ENCODE results near the gene MAPK14. TPM values are rescaled to one million over a fixed set of nuclear protein-coding genes. Genes with fewer than 3 reads are reported as not detected.

The MAPK14 gene
- total and polyA plus RNA-seq, 2 donors (not counting 1 experiment from before 2014, with no cell fraction given) = 55.9 to 57.8 TPM

DNA sequence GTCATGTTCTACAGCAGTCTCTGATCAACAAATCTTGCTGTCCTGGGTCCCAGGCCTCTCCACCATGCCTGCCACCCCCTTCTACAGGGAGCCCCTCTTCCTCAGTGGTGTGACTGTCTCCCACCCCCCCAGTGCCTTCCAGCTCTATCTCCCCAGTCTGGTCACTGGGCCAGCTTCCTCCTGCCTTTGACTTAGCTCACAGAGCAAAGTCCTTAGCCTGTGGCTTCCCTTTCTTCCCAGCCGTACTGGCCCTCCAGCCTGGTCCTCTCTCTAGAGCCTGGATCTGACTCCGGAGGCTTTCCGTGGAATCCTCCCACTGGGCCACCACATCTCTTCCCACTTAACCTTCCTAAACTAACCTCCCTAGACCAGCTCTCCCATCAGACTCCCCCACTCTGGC is 119.7 kb downstream of the MAPK14 start:
- Histone ChIP-seq H3K27ac (ENCODE audit: insufficient read depth, low read length) (no peak overlapping the region), H2AFZ (ENCODE audit: low read length) (no peak overlapping the region), H3K4me3 (replicated peaks in 1 of 4; ENCODE audit: control extremely low read depth in 1 of 4, insufficient read depth in 1 of 4, low read depth in 3 of 4, low read length in 4 of 4) (no peak overlapping the region), H3K9me3 (ENCODE audit: control insufficient read depth, insufficient read depth, low read depth, low read length) (no peaks in the 10 kb centered on the region), H4K20me1 (ENCODE audit: control insufficient read depth, extremely low read depth, insufficient read depth, low read length) (no peaks in the 10 kb centered on the region), H3K4me2 (ENCODE audit: extremely low read depth, insufficient read depth, low read length) (no peak overlapping the region), H3K36me3 (ENCODE audit: control insufficient read depth, insufficient read depth, low read length) (no peaks in the 10 kb centered on the region), H3K27me3 (ENCODE audit: control insufficient read depth, insufficient read depth, low read length) (peaks cover 3% of the 10 kb centered on the region), H3K79me2 (ENCODE audit: control insufficient read depth, insufficient read depth, low read length) (no peaks in the 10 kb centered on the region), H3K4me1 (ENCODE audit: control insufficient read depth, extremely low read depth, insufficient read depth, low read length) (no peaks in the 10 kb centered on the region), H3K9ac (ENCODE audit: insufficient read depth, low read length) (no peak overlapping the region)
- DNase-seq (ENCODE audit: low read depth in 2 of 2) = no peak
- TF ChIP-seq EZH2 (IDR thresholded peaks at IDR 0.05; ENCODE audit: low read length, missing control alignments) = no peak
- TF ChIP-seq, protein P1, sequence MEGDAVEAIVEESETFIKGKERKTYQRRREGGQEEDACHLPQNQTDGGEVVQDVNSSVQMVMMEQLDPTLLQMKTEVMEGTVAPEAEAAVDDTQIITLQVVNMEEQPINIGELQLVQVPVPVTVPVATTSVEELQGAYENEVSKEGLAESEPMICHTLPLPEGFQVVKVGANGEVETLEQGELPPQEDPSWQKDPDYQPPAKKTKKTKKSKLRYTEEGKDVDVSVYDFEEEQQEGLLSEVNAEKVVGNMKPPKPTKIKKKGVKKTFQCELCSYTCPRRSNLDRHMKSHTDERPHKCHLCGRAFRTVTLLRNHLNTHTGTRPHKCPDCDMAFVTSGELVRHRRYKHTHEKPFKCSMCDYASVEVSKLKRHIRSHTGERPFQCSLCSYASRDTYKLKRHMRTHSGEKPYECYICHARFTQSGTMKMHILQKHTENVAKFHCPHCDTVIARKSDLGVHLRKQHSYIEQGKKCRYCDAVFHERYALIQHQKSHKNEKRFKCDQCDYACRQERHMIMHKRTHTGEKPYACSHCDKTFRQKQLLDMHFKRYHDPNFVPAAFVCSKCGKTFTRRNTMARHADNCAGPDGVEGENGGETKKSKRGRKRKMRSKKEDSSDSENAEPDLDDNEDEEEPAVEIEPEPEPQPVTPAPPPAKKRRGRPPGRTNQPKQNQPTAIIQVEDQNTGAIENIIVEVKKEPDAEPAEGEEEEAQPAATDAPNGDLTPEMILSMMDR (conservative IDR thresholded peaks at IDR 0.05 in 1 of 2, IDR thresholded peaks at IDR 0.05 in 1 of 2; ENCODE audit: low read depth in 1 of 2, low read length in 2 of 2) = no peak

DNA sequence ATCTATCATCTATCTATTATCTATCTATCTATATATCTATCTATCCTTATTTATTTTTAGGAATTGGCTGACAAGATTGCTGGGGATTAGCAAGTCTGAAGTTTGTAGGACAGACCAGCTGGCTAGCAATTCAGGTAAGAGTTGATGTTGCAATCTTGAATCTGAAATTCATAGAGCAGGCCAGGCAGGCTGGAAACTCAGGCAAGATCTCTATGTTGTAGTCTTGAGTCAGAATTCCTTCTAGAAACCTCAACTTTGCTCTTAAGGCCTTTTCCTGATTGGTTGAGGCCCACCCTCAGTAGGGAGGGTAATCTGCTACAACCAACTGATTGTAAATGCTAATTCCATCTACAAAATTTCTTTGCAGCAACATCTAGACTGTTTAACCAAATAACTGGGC is 121.9 kb downstream of the MAPK14 start:
- no peak for DNase-seq (ENCODE audit: low read depth in 2 of 2)
- H3K36me3 ChIP-seq (ENCODE audit: control insufficient read depth, insufficient read depth, low read length) = no peaks in the 10 kb centered on the region
- no peaks in the 10 kb centered on the region for H4K20me1 ChIP-seq (ENCODE audit: control insufficient read depth, extremely low read depth, insufficient read depth, low read length)
- H3K79me2 ChIP-seq (ENCODE audit: control insufficient read depth, insufficient read depth, low read length) = no peaks in the 10 kb centered on the region
- no peak overlapping the region for H3K4me2 ChIP-seq (ENCODE audit: extremely low read depth, insufficient read depth, low read length)
- H3K9me3 ChIP-seq (ENCODE audit: control insufficient read depth, insufficient read depth, low read depth, low read length) = no peaks in the 10 kb centered on the region
- no peak for TF ChIP-seq EZH2 (IDR thresholded peaks at IDR 0.05; ENCODE audit: low read length, missing control alignments)
- TF ChIP-seq, protein P1 (conservative IDR thresholded peaks at IDR 0.05 in 1 of 2, IDR thresholded peaks at IDR 0.05 in 1 of 2; ENCODE audit: low read depth in 1 of 2, low read length in 2 of 2) = no peak
- no peak overlapping the region for H3K4me3 ChIP-seq (replicated peaks in 1 of 4; ENCODE audit: control extremely low read depth in 1 of 4, insufficient read depth in 1 of 4, low read depth in 3 of 4, low read length in 4 of 4)
- no peak overlapping the region for H3K27ac ChIP-seq (ENCODE audit: insufficient read depth, low read length)
- H2AFZ ChIP-seq (ENCODE audit: low read length) = no peak overlapping the region
- H3K9ac ChIP-seq (ENCODE audit: insufficient read depth, low read length) = no peak overlapping the region
- peaks cover 3% of the 10 kb centered on the region for H3K27me3 ChIP-seq (ENCODE audit: control insufficient read depth, insufficient read depth, low read length)
- no peaks in the 10 kb centered on the region for H3K4me1 ChIP-seq (ENCODE audit: control insufficient read depth, extremely low read depth, insufficient read depth, low read length)

DNA sequence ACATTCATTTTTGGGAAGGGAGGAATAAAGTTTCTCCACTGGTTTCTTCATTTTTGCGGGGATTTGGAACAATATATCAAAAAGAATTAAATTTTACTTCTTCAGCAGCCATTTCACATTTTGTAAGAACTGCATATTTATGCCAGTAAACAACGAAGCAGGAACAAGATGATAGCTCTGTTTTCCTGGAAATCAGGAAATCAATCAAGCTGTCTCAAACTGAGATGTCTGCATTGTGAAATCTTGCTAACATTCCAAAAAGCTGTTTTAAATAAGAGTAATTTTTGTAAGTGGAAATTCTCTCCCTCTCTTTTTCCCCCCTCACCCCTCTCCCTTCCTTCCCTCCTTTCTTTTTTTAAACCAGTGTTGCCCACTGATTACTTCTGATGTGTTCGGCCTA is 122.7 kb downstream of the MAPK14 start:
- H3K4me2 ChIP-seq (ENCODE audit: extremely low read depth, insufficient read depth, low read length) = no peak overlapping the region
- no peaks in the 10 kb centered on the region for H3K36me3 ChIP-seq (ENCODE audit: control insufficient read depth, insufficient read depth, low read length)
- H3K79me2 ChIP-seq (ENCODE audit: control insufficient read depth, insufficient read depth, low read length) = no peaks in the 10 kb centered on the region
- TF ChIP-seq EZH2 (IDR thresholded peaks at IDR 0.05; ENCODE audit: low read length, missing control alignments) = no peak
- TF ChIP-seq, protein P1 (conservative IDR thresholded peaks at IDR 0.05 in 1 of 2, IDR thresholded peaks at IDR 0.05 in 1 of 2; ENCODE audit: low read depth in 1 of 2, low read length in 2 of 2) = no peak
- no peaks in the 10 kb centered on the region for H4K20me1 ChIP-seq (ENCODE audit: control insufficient read depth, extremely low read depth, insufficient read depth, low read length)
- DNase-seq (ENCODE audit: low read depth in 2 of 2) = peak in 1 of 2 donors; percentile 36
- no peaks in the 10 kb centered on the region for H3K4me1 ChIP-seq (ENCODE audit: control insufficient read depth, extremely low read depth, insufficient read depth, low read length)
- H3K27me3 ChIP-seq (ENCODE audit: control insufficient read depth, insufficient read depth, low read length) = peaks cover 3% of the 10 kb centered on the region
- H2AFZ ChIP-seq (ENCODE audit: low read length) = no peak overlapping the region
- H3K4me3 ChIP-seq (replicated peaks in 1 of 4; ENCODE audit: control extremely low read depth in 1 of 4, insufficient read depth in 1 of 4, low read depth in 3 of 4, low read length in 4 of 4) = no peak overlapping the region
- no peaks in the 10 kb centered on the region for H3K9me3 ChIP-seq (ENCODE audit: control insufficient read depth, insufficient read depth, low read depth, low read length)
- H3K27ac ChIP-seq (ENCODE audit: insufficient read depth, low read length) = no peak overlapping the region
- no peak overlapping the region for H3K9ac ChIP-seq (ENCODE audit: insufficient read depth, low read length)

Measured in fibroblast of lung (primary cell).